BE2C (cell line): ENCODE data around the gene HLF.

Experiments used
- DNase-seq: peaks from one replicate; pipeline ENCODE4 v3.0.0-alpha.2; 2020
- H3K27me3 ChIP-seq: fragments of 250-450 bp; sonication (Bioruptor Pico); 2 replicates; pipeline ENCODE4 v1.5.1; 2020; ENCODE audit warnings: mild to moderate bottlenecking
- H3K36me3 ChIP-seq: fragments of 250-450 bp; sonication (Bioruptor Pico); 2 replicates; pipeline ENCODE4 v1.5.1; 2020; ENCODE audit warnings: mild to moderate bottlenecking
- H3K4me1 ChIP-seq: fragments of 250-450 bp; sonication (Bioruptor Pico); 2 replicates; pipeline ENCODE4 v1.5.1; 2020
- H3K4me3 ChIP-seq: 2 replicates; pipeline ENCODE4 v1.5.1; 2011; ENCODE audit warnings: low read depth, low read length
- H3K9me3 ChIP-seq: fragments of 250-450 bp; sonication (Bioruptor Pico); 2 replicates; pipeline ENCODE4 v1.5.1; 2020
- TF ChIP-seq, protein P1 (sequence below): IDR thresholded peaks from 2 replicates; pipeline ENCODE4 v1.5.1; 2012; ENCODE audit warnings: mild to moderate bottlenecking, low read depth, low read length

HLF gene

DNA sequence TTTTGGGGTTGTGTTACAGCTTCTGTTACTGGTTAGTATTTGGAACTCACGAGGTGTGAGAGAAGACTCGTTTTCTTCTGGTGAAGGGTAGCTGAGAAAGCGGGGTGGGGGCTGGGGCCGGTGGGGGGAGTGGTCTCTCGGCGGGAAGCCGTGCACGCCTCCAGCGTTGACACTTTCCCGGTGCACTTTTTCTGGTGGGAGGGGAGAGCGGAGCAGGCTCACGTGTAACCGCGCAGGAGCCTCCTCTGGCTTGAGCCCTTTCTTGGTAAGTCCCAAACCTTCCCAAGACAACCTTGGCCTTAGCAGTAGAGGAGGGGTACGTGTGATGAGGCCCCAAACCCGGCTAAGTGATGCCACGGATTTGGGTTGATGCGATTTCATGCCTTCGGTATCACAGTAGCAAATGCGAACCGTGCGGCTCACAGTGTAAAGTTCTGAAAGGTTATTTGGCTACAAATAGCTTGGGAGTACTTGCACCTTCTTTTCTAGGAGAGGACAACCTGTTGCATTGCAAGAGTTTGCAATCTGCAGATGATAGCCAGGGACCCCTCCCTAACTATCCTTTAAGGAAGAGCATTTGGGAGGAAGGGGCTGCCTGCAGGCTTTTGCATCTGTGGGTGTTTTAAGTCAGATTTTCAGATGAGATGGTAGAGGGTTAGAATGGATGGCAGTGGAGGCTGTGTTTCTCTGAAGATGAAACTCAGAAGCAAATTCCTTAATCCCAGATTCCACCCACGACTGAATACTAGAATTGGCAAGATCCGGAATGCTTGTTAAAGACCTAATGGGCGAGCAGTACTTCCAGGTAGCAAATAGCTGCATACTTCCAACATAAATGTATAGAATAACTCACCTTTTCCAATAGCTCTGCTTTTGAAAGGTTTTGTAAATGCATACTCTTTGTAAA is 1.5 kb downstream of the HLF start:
- DNase-seq = no peak
- TF ChIP-seq, protein P1, sequence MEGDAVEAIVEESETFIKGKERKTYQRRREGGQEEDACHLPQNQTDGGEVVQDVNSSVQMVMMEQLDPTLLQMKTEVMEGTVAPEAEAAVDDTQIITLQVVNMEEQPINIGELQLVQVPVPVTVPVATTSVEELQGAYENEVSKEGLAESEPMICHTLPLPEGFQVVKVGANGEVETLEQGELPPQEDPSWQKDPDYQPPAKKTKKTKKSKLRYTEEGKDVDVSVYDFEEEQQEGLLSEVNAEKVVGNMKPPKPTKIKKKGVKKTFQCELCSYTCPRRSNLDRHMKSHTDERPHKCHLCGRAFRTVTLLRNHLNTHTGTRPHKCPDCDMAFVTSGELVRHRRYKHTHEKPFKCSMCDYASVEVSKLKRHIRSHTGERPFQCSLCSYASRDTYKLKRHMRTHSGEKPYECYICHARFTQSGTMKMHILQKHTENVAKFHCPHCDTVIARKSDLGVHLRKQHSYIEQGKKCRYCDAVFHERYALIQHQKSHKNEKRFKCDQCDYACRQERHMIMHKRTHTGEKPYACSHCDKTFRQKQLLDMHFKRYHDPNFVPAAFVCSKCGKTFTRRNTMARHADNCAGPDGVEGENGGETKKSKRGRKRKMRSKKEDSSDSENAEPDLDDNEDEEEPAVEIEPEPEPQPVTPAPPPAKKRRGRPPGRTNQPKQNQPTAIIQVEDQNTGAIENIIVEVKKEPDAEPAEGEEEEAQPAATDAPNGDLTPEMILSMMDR = no peak
- Histone ChIP-seq H3K9me3 (no peaks in the 10 kb centered on the region), H3K36me3 (no peaks in the 10 kb centered on the region), H3K27me3 (peaks cover 10% of the 10 kb centered on the region), H3K4me3 (no peak overlapping the region), H3K4me1 (no peaks in the 10 kb centered on the region)

DNA sequence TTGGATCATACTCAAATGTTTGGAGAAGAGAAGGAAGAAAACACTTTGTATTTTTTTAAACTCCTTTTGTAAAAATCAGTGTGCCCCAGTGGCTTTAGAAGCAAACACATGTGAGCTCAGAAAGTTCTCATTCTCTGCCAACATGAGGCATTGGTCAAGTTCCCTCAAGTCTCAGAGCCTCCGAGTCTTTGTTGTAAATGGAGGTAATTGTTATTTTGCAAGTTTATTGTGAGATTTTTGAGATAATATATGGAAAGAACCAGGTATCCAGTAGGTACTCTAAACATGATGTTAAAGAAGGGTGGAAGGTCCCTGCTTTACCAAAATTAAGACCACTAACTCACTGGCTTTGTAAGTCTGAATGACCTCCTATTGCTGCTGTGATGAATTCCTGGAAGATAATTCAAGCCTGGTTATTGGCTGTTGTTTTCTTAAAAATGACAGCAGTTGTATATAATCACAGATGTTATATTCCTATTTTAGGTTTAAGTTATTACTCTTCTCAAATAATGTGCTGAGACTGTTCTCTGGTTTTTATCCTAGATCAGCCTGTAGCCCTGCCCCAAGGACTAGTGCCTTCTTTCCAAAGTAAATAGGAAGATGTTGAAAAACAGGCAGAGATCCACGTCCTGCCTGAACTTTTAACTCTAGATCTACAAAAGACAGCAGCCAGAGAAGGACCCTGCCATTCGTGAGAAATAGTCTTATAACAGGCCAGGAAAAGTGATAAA is 2.4 kb downstream of the HLF start:
- H3K9me3 ChIP-seq = no peaks in the 10 kb centered on the region
- no peaks in the 10 kb centered on the region for H3K36me3 ChIP-seq
- peaks cover 10% of the 10 kb centered on the region for H3K27me3 ChIP-seq
- H3K4me3 ChIP-seq = no peak overlapping the region
- H3K4me1 ChIP-seq = no peaks in the 10 kb centered on the region
- TF ChIP-seq, protein P1 = no peak
- no peak for DNase-seq

DNA sequence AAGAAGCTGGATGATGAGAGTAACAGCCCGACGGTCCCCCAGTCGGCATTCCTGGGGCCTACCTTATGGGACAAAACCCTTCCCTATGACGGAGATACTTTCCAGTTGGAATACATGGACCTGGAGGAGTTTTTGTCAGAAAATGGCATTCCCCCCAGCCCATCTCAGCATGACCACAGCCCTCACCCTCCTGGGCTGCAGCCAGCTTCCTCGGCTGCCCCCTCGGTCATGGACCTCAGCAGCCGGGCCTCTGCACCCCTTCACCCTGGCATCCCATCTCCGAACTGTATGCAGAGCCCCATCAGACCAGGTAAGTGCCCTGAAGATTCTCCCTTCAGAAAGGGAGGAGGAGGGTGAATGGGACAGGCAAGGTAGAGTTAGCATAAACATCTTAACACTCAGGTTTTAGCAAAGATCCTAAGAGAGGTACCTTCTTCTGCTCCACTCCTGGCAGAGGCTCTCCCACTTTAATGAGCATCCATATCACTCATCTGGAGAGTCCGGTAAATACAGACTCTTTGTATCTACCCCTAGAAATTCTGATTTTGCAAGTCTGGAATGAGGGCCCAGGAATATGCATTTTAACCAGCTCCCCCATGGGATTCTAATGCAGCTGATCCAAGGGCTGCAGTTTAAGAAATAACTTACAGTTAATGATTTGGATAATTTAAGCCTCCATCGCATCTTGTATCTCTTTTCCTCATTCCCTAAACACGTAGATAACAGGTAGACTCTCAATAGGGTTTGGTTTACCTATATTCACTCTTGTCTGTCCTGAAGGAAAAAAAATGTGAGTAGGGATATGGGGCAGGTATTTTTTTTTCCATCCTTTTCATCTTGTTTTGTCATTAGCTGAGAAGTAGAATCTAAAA is 3.3 kb downstream of the HLF start:
- H3K9me3 ChIP-seq = no peaks in the 10 kb centered on the region
- TF ChIP-seq, protein P1 = no peak
- DNase-seq = no peak
- H3K36me3 ChIP-seq = no peaks in the 10 kb centered on the region
- no peaks in the 10 kb centered on the region for H3K4me1 ChIP-seq
- peaks cover 10% of the 10 kb centered on the region for H3K27me3 ChIP-seq
- no peak overlapping the region for H3K4me3 ChIP-seq

DNA sequence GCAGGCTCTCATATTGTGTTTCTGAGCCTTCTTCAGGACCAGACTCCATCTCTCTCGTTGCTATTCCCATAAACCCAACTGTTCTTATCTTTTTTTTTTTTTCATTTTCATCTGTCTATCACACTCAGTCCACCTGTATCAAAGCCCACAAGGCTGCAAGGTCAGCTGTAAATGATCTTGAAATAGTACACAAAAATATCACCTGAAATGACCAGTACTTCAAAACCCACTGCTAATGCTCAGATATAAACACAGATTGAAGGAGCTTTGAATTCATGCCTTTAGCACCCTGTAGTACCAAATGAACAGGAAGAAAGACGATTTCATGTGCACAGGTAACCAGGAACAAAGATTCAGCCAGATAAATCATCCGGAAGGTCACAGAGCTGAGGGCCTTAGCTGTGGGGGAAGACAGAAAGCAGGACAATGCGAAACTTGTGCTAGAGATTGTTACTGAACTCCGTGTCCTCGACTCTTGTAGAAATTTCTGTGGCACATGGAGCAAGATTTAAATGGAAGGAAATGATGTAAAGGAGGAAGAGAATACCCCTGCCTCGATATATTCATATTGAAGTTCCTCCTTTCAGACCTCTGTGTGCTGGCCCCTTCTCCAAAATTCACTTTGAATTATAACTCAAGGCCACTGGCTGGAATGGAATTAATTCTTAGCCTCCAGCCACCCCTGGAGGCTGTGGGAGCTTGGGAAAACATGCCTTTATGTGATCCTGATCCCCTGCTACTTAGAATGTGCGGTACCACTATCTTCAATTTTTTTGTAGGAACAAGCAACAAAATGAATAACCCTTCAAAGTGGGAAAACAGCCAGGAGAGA is 4.1 kb downstream of the HLF start:
- Histone ChIP-seq H3K36me3 (no peaks in the 10 kb centered on the region), H3K9me3 (no peaks in the 10 kb centered on the region), H3K4me1 (no peaks in the 10 kb centered on the region), H3K4me3 (no peak overlapping the region), H3K27me3 (peaks cover 8% of the 10 kb centered on the region)
- TF ChIP-seq, protein P1 = no peak
- DNase-seq = no peak

DNA sequence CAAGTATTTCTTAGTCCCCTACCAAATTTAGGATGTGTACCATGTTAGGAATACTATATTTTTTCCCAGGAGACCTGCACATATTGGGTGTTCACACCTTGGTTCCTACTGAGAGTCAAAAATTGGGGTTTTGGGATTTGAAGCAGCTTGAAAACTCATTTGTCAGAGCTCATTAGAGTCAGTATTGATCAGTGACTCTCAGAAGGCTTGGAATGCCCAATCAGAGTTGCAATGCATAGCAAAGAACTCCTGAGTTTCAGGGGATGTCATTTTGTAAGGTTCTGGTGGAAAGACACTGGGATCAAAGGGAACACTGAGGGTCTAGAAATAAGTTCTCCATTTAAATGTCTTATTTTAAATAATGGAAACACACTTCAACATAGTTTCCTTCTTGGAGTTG is 5.1 kb downstream of the HLF start:
- peaks cover 4% of the 10 kb centered on the region for H3K27me3 ChIP-seq
- H3K9me3 ChIP-seq = no peaks in the 10 kb centered on the region
- H3K36me3 ChIP-seq = no peaks in the 10 kb centered on the region
- DNase-seq = no peak
- H3K4me3 ChIP-seq = no peak overlapping the region
- peaks cover 4% of the 10 kb centered on the region; the same call in 1 of the 2 replicates for H3K4me1 ChIP-seq
- TF ChIP-seq, protein P1 = no peak
